Measurements from ENCODE around the gene GOLIM4. TPM values are rescaled to one million over a fixed set of nuclear protein-coding genes. Genes with fewer than 3 reads are reported as not detected.
A peak's percentile ranks its signal among the peaks of the same experiment; 100 is the strongest.

GOLIM4 gene
- total RNA-seq, 1 donor from 2014 or later: 54.0 TPM

DNA sequence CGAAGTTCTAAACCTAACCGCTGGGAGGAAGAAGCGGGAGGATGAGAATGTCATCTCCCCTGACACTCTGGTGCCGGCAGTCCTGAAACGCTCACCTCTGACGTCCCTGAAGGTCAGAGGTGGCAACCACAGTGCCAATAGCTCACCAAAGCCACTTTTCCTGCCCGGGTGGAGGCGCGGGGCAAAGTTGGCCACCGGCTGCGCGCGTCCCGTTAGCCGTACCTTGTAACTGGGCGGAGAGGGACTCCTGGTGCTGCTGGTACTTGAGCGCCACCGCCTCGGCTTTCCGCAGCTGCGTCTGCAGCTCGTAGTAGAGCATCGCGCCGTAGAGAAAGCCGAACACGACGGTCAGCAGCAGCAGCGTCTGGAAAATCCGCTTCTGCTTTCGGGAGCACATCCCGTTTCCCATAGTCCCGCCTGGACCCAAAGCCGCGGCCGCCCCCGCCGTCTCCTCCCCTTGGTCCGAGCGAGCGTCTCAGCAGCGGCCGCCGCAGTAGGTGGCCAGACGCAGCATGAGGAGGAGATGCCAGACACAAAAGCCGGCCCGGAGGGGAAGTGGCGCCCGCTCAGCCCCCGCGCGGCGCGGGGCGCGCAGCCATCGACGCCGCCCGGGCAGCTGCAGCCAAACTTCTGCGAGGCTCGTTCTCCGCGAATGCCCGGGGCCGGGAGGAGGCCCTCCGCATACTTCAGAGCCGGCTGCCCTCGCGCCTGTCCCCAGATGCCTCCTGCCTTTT, 680 bp downstream of the GOLIM4 start:
- ATAC-seq: peak; percentile 61 to 70
- TF ChIP-seq, protein P1, sequence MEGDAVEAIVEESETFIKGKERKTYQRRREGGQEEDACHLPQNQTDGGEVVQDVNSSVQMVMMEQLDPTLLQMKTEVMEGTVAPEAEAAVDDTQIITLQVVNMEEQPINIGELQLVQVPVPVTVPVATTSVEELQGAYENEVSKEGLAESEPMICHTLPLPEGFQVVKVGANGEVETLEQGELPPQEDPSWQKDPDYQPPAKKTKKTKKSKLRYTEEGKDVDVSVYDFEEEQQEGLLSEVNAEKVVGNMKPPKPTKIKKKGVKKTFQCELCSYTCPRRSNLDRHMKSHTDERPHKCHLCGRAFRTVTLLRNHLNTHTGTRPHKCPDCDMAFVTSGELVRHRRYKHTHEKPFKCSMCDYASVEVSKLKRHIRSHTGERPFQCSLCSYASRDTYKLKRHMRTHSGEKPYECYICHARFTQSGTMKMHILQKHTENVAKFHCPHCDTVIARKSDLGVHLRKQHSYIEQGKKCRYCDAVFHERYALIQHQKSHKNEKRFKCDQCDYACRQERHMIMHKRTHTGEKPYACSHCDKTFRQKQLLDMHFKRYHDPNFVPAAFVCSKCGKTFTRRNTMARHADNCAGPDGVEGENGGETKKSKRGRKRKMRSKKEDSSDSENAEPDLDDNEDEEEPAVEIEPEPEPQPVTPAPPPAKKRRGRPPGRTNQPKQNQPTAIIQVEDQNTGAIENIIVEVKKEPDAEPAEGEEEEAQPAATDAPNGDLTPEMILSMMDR (IDR thresholded peaks at IDR 0.05): no peak
- intact Hi-C loops (cut with DNase I): no loop called here

DNA sequence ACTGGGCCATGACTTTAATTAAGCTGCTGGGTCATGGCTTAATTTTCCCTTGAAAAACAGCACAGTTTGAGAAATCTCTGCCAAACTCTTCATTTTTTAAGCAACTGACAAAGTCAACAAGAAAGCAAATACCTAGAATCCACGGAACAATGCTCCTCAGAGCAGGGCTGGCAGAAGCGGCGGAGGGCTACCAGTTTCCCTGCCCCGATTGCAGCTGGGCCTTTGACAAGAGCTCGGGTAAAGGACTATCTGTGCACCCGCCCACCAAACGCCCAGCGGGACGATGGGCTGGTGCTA, 1.2 kb downstream of the GOLIM4 start:
- no peak for ATAC-seq
- TF ChIP-seq, protein P1 (IDR thresholded peaks at IDR 0.05): no peak
- no peaks in the 10 kb centered on the region for H3K27me3 ChIP-seq (ENCODE audit: low read depth)
- H3K27ac ChIP-seq: peak overlapping the region; percentile 94
- peaks cover 48% of the 10 kb centered on the region for H3K4me1 ChIP-seq
- intact Hi-C loops (cut with DNase I): no loop called here
- no peaks in the 10 kb centered on the region for H3K9me3 ChIP-seq
- peak overlapping the region; percentile 69 for H3K4me3 ChIP-seq
- peak; percentile 56 for DNase-seq
- no peaks in the 10 kb centered on the region for H3K36me3 ChIP-seq

More for the DNA sequence above, 680 bp downstream of the GOLIM4 start:
- peak; percentile 81 for DNase-seq
- Histone ChIP-seq H3K36me3 (no peaks in the 10 kb centered on the region), H3K4me1 (peaks cover 47% of the 10 kb centered on the region), H3K27ac (peak overlapping the region; percentile 94), H3K27me3 (ENCODE audit: low read depth) (no peaks in the 10 kb centered on the region), H3K4me3 (peak overlapping the region; percentile 69), H3K9me3 (no peaks in the 10 kb centered on the region)

DNA sequence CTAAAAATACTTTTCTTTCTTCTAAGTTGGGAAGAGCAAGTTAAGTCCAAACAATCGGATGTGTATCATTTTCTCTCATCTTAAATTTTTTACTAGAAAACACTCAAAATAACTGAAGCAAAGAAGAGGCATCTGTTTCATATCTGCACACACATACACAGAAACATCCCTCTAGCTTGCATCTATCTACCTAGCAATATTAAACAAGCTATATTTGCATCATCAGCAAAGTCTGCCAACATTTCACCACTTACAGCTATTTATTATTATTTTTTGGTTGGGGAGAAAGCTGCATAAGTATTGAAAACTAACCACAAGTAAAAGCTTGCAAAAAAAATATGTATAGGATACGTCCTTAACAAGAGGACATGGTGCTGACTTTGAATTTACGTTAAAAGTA, 1.9 kb downstream of the GOLIM4 start:
- Histone ChIP-seq H3K4me3 (peak overlapping the region; percentile 69), H3K36me3 (no peaks in the 10 kb centered on the region), H3K27me3 (ENCODE audit: low read depth) (no peaks in the 10 kb centered on the region), H3K4me1 (peaks cover 48% of the 10 kb centered on the region), H3K27ac (peak overlapping the region; percentile 94), H3K9me3 (no peaks in the 10 kb centered on the region)
- DNase-seq (no peak), ATAC-seq (no peak)
- intact Hi-C loops (cut with DNase I): no loop called here
- TF ChIP-seq, protein P1 (IDR thresholded peaks at IDR 0.05): no peak

DNA sequence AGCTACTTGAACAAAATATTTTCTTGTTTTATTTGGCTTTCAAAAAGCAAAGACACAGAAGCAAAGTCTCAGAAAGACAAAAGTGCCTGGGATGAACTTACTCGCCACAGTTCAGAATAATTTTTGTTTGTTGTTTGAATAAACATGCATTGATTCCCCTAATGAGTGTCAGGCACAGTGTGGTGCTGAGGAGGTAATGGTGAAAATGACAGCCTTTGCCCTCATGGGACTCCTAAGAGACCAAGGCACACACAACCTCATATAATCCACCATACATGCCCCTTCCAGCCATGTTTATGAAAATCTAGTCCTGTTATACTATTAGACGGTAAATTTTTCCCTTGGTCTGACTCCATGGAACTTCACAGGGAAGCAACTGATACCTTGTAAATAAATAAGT, 2.5 kb downstream of the GOLIM4 start:
- ATAC-seq: no peak
- Histone ChIP-seq H3K9me3 (no peaks in the 10 kb centered on the region), H3K27ac (no peak overlapping the region), H3K4me1 (peaks cover 48% of the 10 kb centered on the region), H3K27me3 (ENCODE audit: low read depth) (no peaks in the 10 kb centered on the region), H3K36me3 (no peaks in the 10 kb centered on the region), H3K4me3 (peak overlapping the region; percentile 69)
- DNase-seq: no peak
- TF ChIP-seq, protein P1 (IDR thresholded peaks at IDR 0.05): no peak
- intact Hi-C loops (cut with DNase I): no loop called here

DNA sequence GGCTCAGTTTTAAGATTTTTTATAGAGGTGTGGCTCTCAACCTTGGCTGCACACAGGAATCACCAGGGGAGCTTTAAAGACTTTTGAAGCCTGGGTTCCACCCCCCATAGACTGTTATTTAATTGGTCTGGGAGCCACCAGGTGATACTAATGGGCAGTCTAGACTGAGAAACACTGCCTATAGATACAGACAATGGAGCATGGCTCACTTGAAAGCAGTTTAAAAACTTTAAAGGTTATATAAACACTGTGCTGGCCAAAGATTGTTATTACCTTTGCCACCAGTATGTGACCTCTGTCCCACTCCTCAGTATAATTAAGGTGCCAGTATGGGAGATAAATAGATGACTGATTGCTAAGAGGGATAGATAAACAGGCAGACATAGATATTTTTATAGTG, 3.8 kb downstream of the GOLIM4 start:
- no peak for ATAC-seq
- Histone ChIP-seq H3K4me3 (no peak overlapping the region), H3K27ac (no peak overlapping the region), H3K4me1 (peaks cover 48% of the 10 kb centered on the region), H3K27me3 (ENCODE audit: low read depth) (no peaks in the 10 kb centered on the region), H3K36me3 (no peaks in the 10 kb centered on the region), H3K9me3 (no peaks in the 10 kb centered on the region)
- DNase-seq: no peak
- intact Hi-C loops (cut with DNase I): no loop called here
- TF ChIP-seq, protein P1 (IDR thresholded peaks at IDR 0.05): no peak

Data from lower lobe of right lung (tissue), 2 donors.